GM23338 (cell line): ENCODE results near the gene RIMS1.

Experiments used
- CTCF ChIP-seq, 2 experiments: fragments of 200-600 bp in 1 of 2; sonication (generic) in 1 of 2; conservative IDR thresholded peaks; 2 replicates each; pipeline versions ENCODE4 v1.5.1 to v1.6.1; 2016 to 2017; ENCODE audit warnings: antibody characterized with exemption in 2 of 2, low read depth in 2 of 2, mild to moderate bottlenecking in 2 of 2, moderate library complexity in 1 of 2
- ETS1 ChIP-seq: IDR thresholded peaks from 2 replicates; pipeline ENCODE4 v1.6.1; 2016; ENCODE audit warnings: antibody characterized with exemption

- no peak for TF ChIP-seq CTCF (conservative IDR thresholded peaks at IDR 0.05; ENCODE audit: low read depth in 2 of 2)
- no peak for TF ChIP-seq ETS1
These were observed 1.4 kb downstream of the RIMS1 start for GRCh38 chr6:71887744-71888230.
